Type B pancreatic cell (in vitro differentiated cells): ENCODE data around the gene ITLN1. TPM values are rescaled to one million over a fixed set of nuclear protein-coding genes. Genes with fewer than 3 reads are reported as not detected.
"Not testable (repeated sequence)": the region's sequence is repeated elsewhere in the genome, so short reads cannot be mapped to it uniquely, and the experiment has no call there.

Experiments
- DNase-seq: peaks from one replicate; pipeline ENCODE4 v3.0.0; 2021; ENCODE audit warnings: mixed read lengths; ENCODE audit not compliant: unreplicated experiment; ENCODE audit errors: extremely low spot score
- H3K27ac Mint-ChIP-seq: 2 replicates; pipeline ENCODE4 v1.8.0; 2021; ENCODE audit warnings: mild to moderate bottlenecking, mixed read lengths
- H3K27me3 Mint-ChIP-seq: 2 replicates; pipeline ENCODE4 v1.8.0; 2021; ENCODE audit warnings: mixed read lengths
- H3K36me3 Mint-ChIP-seq: 2 replicates; pipeline ENCODE4 v1.8.0; 2021; ENCODE audit warnings: mixed read lengths
- H3K4me1 Mint-ChIP-seq: one replicate; pipeline ENCODE4 v1.8.0; 2021; ENCODE audit warnings: mixed read lengths; ENCODE audit not compliant: unreplicated experiment
- H3K4me3 Mint-ChIP-seq: 2 replicates; pipeline ENCODE4 v1.8.0; 2021; ENCODE audit warnings: mild to moderate bottlenecking, mixed read lengths
- H3K9me3 Mint-ChIP-seq: 2 replicates; pipeline ENCODE4 v1.8.0; 2021; ENCODE audit warnings: mixed read lengths
- total RNA-seq: library from RNA; stranded (reverse); gene quantifications from 2 replicates; pipeline ENCODE4 v1.2.1, GENCODE V29; 2021; ENCODE audit warnings: low replicate concordance
- TF ChIP-seq, protein P1 (sequence below): fragments of 200-600 bp; sonication (generic); conservative IDR thresholded peaks from 2 replicates; pipeline ENCODE4 v1.5.0; 2021; ENCODE audit warnings: antibody characterized with exemption, mild to moderate bottlenecking

The ITLN1 gene
- total RNA-seq, 1 donor from 2014 or later, result 59.8 TPM

DNA sequence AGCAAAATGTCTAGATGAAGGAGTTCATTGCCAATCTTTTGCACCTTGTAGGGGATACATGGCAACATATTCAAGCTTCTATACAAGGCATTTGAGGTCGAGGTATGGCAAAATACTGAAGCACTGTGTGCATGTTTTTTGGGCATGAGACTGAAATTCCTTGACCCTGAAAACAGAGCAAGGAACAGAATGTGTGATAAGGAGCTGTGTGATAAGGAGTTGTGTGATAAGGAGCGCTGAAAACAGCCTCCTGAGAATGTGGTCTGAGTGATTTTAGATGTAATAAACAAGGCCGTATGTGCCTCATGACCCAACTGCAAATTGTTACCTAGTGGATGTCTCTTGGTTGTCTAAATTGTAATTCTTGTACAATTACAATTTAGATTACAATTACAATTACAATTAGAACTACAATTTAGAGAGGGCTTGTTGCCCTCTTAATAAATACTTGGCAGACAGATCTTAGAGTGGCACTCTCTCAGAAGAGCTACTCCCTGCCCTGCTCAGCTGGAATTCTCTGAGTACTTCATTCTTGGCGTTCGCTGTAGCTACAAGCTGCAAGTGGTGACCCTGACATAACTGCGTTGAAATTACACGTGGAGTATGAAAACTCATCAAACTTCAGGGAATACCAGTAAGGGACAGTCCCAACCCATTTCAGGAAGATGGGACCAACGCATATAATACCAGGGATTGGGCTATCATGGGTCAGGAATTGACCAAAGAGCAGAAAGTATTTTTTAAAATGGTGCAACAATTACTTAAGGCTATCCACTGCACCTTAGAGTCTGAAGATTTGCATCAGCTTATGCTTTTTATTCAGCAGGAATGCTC, 20.0 kb upstream of the ITLN1 start:
- no peak overlapping the region for H3K4me3 Mint-ChIP-seq
- H3K27ac Mint-ChIP-seq, result no peak overlapping the region

DNA sequence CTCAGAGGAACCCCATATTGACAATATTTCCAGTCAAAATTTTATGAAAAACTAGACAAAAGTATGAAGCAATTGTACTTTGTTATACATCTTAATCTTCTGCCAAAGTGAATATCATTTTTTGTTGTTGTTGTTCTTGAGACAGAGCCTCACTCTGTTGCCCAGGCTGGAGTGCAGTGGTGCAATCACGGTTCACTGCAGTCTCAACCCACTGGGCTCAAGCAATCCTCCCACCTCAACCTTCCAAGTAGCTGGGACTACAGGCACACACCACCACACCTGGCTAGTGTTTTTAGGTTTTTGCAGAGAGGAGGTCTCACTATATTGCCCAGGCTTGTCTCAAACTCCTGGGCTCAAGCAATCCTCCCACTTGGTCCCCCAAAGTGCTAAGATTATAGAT, 17.3 kb upstream of the ITLN1 start:
- not testable (repeated sequence) for H3K9me3 Mint-ChIP-seq, DNase-seq, H3K27ac Mint-ChIP-seq

More for the DNA sequence above, 20.0 kb upstream of the ITLN1 start:
- Mint-ChIP-seq H3K27me3 (no peaks in the 10 kb centered on the region), H3K4me1 (no peaks in the 10 kb centered on the region), H3K9me3 (no peaks in the 10 kb centered on the region), H3K36me3 (no peaks in the 10 kb centered on the region)
- TF ChIP-seq, protein P1, sequence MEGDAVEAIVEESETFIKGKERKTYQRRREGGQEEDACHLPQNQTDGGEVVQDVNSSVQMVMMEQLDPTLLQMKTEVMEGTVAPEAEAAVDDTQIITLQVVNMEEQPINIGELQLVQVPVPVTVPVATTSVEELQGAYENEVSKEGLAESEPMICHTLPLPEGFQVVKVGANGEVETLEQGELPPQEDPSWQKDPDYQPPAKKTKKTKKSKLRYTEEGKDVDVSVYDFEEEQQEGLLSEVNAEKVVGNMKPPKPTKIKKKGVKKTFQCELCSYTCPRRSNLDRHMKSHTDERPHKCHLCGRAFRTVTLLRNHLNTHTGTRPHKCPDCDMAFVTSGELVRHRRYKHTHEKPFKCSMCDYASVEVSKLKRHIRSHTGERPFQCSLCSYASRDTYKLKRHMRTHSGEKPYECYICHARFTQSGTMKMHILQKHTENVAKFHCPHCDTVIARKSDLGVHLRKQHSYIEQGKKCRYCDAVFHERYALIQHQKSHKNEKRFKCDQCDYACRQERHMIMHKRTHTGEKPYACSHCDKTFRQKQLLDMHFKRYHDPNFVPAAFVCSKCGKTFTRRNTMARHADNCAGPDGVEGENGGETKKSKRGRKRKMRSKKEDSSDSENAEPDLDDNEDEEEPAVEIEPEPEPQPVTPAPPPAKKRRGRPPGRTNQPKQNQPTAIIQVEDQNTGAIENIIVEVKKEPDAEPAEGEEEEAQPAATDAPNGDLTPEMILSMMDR, result no peak
- DNase-seq, result no peak

DNA sequence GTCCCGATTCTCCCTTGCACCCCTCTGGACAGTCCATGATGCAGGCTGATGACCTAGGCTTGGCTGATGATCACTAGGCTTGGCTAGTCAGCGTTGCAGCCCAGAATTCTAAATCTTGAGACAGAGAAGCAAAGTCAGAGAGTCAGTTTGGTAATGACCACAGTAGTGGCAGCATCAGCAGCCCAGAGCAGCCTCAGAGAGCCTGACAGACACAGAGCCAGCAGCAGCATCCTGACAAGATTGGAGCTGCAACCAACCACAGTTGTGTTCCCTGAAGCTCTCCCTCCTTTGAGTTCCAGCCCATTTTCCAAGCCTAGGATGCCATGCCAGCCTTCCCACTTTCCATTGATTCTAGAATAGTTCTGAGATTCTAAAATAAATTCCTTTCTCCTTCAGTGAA, 16.8 kb upstream of the ITLN1 start:
- Mint-ChIP-seq H3K27me3 (peaks cover 18% of the 10 kb centered on the region), H3K4me3 (no peak overlapping the region), H3K4me1 (no peaks in the 10 kb centered on the region), H3K9me3 (no peaks in the 10 kb centered on the region), H3K27ac (no peak overlapping the region), H3K36me3 (no peaks in the 10 kb centered on the region)
- DNase-seq, result no peak
- TF ChIP-seq, protein P1, result no peak

More for the DNA sequence above, 17.3 kb upstream of the ITLN1 start:
- H3K4me3 Mint-ChIP-seq, H3K36me3 Mint-ChIP-seq, H3K4me1 Mint-ChIP-seq: not testable (repeated sequence)
- H3K27me3 Mint-ChIP-seq, result peaks cover 15% of the 10 kb centered on the region

DNA sequence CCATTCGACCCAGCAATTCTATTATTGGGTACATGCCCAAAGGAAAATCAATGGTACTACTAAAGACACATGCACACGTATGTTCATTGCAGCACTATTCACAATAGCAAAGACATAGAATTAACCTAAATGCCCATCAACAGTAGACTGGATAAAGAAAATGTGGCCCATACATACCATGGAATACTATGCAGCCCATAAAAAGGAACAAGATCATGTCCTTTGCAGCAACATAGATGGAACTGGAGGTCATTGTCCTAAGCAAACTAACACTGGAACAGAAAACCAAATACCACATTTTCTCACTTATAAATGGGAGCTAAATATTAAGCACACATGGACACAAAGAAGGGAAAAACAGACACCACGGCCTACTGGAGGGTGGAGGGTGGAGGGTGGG, 15.7 kb upstream of the ITLN1 start:
- DNase-seq, H3K4me1 Mint-ChIP-seq, H3K27ac Mint-ChIP-seq, H3K36me3 Mint-ChIP-seq, H3K4me3 Mint-ChIP-seq, H3K9me3 Mint-ChIP-seq: not testable (repeated sequence)
- H3K27me3 Mint-ChIP-seq, result peaks cover 21% of the 10 kb centered on the region

DNA sequence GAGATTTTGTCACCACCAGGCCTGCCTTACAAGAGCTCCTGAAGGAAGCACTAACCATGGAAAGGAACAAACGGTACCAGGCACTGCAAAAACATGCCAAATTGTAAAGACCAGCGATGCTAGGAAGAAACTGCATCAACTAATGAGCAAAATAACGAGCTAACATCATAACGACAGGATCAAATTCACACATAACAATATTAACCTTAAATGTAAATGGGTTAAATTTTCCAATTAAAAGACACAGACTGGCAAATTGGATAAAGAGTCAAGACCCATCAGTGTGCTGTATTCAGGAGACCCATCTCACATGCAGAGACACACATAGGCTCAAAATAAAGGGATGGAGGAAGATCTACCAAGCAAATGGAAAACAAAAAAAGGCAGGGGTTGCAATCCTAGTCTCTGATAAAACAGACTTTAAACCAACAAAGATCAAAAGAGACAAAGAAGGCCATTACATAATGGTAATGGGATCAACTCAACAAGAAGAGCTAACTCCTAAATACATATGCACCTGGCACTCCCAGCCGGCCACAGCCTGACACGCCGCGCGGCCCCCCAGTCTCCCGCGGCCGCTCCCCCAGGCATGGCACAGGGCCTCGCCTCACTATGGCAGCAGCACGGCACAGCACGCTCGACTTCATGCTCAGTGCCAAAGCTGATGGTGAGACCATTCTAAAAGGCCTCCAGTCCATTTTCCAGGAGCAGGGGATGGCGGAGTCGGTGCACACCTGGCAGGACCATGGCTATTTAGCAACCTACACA, 9.6 kb upstream of the ITLN1 start:
- not testable (repeated sequence) for DNase-seq, H3K27ac Mint-ChIP-seq, H3K4me1 Mint-ChIP-seq, H3K4me3 Mint-ChIP-seq, H3K36me3 Mint-ChIP-seq, H3K9me3 Mint-ChIP-seq
- peaks cover 32% of the 10 kb centered on the region for H3K27me3 Mint-ChIP-seq

DNA sequence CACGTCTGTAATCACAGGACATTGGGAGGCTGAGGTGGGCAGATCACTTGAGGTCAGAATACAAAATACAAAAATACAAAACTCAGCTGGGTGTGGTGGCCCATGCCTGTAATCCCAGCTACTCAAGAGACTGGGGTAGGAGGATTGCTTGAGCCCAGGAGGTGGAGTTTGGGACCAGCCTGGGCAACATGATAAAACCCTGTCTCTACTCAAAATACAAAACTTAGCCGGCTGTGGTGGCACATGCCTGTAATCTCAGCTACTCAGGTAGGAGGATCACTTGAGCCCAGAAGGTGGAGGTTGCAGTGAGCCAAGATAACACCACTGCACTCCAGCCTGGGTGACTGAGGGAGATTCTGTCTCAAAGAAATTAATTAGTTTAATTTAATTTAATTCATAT, 6.5 kb upstream of the ITLN1 start:
- Mint-ChIP-seq H3K27ac (no peak overlapping the region), H3K4me3 (no peak overlapping the region), H3K36me3 (no peaks in the 10 kb centered on the region), H3K27me3 (peaks cover 13% of the 10 kb centered on the region), H3K9me3 (peaks cover 10% of the 10 kb centered on the region), H3K4me1 (no peaks in the 10 kb centered on the region)
- DNase-seq, result no peak
- TF ChIP-seq, protein P1, result no peak

DNA sequence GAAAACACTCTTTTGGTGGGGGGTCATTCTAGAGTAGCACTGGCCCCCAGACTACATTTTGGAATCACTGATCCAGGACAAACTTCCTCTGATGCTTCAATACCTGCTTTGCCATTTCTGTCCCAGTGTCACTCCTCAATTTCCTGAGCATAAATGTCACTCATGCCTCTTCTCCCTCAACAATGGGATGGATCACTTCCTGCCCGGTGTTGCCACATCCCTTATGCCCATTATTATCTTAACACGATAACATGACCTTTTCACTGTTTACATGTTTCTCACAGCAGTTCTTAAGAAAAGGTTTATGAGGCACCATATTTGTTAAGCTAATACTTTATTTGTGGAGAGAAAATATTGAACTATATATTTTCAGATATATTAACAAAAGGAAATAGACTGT, 3.9 kb upstream of the ITLN1 start:
- Mint-ChIP-seq H3K27ac (no peak overlapping the region), H3K9me3 (peaks cover 4% of the 10 kb centered on the region), H3K4me1 (no peaks in the 10 kb centered on the region)

More for the DNA sequence above, 3.9 kb upstream of the ITLN1 start:
- H3K27me3 Mint-ChIP-seq, result peaks cover 5% of the 10 kb centered on the region
- no peaks in the 10 kb centered on the region for H3K36me3 Mint-ChIP-seq
- DNase-seq, result no peak
- TF ChIP-seq, protein P1, result no peak
- no peak overlapping the region for H3K4me3 Mint-ChIP-seq
